ENCODE measurements around the gene CHRM2.

Gene CHRM2

DNA sequence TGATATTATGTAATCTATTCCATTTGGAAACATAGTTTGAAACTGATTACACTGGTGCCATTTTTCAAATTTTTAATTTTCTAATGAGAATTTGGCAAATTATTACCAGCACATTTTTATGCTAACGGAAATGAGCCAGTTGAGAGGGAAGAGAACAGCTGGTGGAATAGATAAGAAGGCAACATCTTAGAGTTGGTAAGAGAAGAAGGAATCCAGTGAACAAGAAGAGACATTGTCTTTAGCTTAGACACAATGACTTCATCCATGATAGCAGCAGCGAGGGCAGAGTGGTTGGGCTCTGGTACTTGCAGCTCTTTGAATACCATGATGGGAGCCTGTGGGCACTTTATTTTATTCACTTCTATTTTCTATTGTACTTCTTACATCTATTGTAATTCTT lies 89.6 kb downstream of the CHRM2 start:
- DNase-seq: no peak

DNA sequence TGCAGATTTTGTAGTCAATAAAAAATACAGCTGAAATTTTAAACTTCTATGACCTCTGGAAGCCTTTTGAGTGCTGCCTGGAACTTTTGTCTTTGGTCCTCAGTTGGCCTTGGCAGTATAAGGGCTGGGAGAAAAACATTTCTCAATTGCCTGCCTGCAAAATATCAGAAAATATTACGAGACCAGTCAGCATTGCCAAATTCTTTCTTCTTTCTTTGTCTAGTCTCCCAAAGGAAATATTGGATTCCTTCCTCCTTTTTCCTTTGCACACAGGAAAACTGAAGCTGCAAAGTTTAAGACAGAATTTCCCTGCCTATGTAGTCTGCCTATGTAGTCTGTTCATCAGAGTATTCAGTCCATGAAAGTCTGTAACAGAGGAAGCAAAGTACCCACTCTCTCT lies 95.9 kb downstream of the CHRM2 start:
- DNase-seq: no peak

DNA sequence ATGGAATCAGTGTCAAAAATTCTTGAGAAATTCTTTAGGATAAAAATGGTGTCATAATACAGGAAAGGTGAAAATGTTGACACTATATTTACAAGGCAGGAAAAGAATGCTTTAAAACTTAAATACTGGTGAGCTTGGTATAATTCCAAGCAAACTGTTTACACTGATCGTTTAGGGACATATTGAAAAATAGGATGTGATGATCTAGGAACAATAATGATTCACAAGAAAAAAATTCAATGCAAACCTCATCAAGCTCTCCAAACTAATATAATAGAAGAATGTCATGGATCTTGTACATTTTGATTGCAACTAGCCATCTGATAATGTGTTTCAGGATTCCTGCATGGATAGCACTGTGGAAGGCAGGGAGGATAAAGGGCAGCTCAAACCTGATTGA lies 98.4 kb downstream of the CHRM2 start:
- DNase-seq: no peak

DNA sequence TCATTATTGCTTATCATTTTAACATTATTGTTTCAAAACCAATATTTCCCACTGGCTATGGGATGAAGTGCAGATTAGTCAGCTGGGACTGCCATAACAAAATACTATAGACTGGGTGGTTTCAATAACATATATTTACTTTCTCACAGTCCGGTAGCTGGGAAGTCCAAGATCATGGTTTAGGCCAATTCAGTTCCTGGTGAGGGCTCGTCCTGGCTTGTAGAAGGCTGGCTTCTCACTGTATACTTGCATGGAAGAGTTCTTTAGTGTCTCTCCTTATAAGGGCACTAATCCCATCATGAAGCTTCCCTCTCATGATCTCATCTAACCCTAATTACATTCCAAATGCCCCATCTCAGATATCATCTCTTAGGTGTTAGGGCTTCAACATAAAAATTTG lies 101.3 kb downstream of the CHRM2 start:
- no peak for DNase-seq

DNA sequence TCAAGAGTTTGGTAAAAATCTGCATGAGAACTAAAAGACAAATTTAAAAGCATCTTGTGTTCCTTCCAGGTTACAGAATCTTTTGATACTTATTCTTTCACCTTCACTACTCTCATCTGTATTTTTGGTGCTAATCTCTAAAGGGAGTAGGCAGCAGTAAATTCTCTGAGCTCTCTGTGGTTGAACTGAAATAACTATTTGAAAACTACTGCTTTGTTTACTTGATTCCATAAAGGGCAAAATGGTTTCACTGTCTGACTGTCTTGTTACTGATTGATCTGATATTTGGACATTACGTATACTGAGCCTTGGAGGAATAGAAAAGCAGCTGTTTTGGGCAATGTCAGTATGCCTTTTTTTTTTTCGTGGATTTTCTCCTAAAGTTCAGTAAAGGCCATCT lies 103.3 kb downstream of the CHRM2 start:
- no peak for DNase-seq

DNA sequence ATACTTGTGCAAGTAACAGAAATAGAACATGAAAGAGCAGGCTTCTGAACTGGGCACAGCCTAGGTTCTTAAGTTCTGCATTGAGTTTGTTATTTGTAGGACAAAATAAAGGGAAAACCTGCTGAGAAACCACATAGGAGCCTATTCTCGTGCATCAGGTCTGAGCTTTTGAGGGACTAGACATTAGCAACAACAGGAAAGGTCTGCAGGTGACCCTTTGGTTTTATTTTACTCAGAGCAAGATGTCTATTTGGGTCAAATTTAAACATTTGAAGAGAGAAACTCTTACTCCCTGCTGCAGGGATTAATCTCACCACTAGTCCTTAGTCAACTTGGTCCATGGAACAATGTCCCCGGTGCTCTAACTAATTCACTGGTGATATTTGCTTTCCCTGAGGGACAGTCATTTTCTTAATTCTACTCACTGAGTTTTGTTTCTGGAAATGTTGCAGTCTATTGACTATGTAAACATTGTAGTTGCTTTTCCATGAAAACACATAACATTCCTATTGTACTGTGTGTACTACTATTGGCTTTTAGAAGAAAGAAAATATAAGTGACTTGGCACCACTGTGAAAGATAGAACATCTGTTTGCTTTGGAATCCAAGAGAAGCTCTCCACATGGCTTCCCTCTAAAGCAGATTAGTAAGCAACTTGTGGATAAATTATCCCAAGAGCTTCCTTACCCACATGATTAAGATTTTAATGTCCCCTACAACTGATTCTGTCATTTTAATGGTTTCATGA lies 108.2 kb downstream of the CHRM2 start:
- no peak for DNase-seq

DNA sequence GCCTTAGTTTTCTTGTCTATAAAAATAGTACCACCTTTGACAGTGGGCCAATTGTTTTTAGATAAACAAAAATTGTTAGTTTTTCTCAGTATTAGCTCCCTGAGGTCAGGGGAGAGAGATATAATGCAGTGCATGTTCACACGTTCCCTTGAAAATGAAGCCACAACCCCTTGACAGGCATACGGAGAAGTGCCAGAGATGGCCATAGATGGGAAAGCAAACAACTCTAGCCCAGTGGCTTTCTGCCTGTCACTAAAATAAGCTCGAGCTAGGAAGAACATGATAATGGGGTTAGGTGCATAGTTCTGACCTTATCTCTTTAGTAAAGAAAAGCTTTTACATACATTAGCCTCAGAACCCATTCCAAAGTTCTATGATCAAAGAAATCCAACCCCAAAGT lies 124.9 kb downstream of the CHRM2 start:
- DNase-seq: no peak

DNA sequence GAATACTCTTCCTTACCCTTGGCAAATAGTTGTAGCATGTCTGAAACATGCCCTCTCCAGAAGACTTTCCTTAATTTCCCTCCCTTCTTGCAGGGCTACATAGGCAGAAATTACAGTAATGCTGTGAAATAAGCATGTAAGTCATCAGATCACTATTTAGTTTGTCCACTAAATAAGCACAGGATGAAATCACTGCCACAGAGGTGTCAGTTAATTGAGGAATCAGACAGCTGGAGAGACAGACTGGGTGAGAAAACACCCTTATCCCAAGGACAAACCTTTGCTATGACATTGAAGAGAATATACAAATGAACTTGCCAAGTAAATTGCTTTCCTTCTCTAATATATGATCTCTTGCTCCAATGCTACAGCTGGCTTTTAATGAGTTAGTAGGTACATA lies 129.3 kb downstream of the CHRM2 start:
- no peak for DNase-seq

DNA sequence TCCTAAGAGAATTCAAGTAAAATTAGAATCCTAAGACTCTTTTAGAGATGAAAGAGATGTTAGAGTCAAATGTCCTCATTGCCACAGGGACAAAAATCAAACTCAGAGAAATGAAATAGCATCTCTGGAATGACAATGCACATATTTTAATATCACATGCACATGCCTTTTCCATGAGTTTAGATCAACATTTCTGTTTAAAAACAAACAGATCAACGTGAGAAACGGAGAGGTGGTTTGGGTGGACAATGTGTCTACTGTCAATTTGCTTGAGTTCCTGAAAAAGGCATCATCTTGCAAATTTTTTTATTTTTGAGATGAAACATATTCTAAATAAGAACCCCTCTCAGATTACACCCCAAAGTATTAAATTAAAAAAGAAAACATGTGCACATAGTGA lies 130.0 kb downstream of the CHRM2 start:
- no peak for DNase-seq

DNA sequence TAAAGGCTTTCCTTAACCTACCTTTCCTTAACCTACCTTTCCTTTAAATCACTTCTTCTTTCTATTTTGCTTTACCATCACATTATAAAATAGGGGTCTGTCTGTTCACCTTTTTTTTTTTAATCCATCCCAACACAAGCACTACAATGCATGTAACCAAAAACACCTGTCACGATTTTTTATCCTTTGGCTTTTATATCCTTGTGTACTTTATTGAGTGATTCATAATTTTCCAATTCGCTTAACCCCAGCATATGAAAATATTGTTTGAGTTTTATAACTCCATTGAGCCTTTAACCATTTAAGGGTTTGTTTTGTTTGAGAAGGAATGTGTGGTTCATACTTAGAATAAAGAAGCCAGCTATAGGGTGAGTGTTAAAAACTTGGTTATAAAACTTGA lies 132.2 kb downstream of the CHRM2 start:
- DNase-seq: no peak

DNA sequence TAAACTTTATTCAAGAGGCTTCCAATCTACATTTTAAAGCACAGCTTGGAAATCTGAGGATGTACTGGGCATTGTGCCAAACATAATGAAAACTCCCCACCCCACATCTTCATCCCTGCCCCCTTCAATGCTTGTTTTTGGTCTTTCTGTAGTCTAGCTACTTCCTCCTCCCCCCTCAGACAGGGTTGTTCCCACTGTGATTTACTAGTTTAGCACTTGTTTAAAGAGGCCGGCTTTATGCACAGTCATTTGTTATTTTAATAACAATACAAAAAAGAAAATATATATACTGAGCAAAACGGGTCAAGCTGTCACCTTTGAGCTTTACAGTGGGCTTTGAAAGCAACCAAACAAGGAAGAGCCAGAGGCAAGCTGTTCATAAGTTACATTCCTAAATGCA lies 132.6 kb downstream of the CHRM2 start:
- peak; percentile 5 for DNase-seq

DNA sequence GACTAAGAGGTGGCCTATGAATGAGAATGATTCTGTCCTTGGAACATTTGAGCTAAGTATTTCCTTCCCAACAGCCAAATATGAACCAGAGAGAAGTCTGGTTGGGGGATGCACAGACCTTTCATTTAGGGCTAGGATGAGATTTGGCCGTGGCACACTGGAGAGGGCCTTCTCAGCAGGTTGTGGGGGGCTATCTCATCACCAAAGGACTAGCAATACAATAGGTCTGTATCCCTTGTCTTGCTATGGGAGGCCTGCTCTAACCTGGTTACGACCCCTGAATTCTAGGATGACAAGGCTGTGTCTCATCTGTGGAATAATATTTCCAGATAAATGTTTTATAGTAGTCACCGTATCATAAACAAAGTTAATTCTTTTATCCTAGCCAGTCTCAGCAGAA lies 133.0 kb downstream of the CHRM2 start:
- no peak for DNase-seq

DNA sequence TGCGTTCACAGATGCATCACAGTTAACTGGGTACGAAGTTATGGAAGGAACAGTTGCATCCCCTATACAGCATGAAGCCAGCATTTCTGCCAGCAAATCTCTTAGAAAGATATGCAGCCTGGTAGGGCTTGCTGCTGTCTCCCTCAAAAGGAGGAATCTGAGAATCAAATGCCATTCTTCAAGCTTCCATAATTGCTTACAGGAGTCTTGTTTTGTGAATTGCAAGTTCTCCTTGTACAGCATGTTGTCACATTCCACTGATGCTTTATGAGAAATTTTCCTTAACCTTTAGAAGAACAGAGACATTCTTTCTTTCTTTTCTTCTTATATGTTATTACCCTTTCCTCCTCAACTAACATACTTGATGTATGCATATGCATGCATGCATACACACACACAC lies 134.6 kb downstream of the CHRM2 start:
- DNase-seq: no peak

DNA sequence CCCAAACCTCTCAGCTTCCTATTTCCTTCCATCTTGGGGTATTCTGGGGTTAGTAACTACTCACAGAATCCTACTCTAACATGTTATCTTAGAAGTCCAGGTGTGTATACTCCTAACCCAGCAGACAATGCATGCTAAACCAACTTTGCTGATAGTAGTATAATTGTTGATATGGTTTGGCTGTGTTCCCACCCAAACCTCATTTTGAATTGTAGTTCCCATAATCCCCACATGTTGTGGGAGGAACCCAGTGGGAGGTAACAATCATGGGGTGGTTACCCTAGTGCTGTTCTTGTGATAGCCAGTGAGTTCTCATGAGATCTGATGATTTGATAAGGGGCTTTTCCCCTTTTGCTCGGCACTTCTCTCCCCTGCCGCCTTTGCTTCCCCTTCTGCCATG lies 135.1 kb downstream of the CHRM2 start:
- no peak for DNase-seq

DNA sequence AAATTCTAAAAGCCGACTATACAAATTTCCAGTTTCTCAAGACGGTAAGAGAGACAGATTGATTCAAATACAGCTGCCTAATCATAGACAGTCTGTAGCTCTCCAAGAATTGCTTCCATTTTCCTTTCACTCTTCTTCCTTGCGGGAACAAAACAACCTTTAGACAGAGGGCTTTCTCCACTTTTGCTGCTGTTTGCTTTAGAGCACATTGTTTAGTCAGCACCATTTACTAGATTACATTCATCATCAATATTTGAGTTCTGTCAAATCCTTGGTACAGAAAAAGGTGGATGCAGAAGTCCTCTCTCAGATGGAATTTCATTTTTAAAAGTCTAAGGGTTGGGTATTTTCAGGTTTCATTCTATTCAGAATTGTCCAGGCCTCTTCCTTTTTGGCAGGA lies 137.4 kb downstream of the CHRM2 start:
- DNase-seq: no peak

DNA sequence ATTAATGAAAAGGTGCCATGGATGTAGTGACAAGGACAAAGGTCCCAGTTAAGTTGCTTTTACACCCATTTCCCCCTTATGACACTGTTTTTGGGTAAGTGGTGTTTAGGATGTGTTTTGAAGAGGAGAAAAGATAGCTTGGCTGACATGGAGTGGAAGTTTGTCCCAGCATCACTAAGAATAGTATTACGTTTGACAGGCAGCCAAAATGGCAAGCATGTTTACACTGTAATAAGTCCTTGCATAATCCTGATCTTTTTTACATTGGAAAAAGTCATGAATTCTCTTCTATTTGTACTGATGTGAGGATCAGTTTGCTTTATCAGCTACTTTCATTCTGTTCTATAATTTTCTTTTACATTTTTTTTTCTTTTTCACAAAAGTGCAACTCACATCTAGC lies 137.8 kb downstream of the CHRM2 start:
- no peak for DNase-seq

DNA sequence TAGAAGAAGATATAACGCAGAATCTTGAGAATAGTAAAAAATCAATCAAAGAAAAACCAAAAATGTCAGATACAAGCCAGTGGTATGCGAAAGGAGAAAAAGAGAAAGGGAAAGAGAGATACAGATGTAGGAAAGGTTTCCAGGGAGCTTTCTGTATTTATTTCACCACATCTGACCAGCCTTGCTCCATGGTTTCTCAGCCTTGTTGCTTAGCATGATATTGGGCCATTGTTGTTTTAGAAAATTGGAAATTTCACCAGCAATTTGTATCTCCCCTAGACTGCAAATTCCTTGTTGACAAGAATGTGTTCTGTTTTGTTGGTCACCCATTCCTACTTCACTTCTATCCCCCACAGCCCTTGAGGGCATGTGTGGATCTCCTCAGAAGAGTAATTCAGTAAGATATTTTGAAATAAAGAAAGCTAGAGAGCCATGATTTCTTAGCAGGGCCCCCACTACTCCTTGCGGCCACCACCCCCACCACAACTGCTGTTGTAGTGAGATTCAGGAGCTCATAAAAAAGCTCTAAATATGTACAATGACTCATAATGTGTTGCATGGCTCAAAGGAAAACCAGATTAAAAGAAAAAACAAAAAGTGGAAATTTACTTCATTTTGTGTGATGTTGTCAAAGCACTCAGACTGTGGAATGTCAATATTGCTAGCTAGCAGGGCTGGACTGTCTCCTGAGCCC lies 138.7 kb downstream of the CHRM2 start:
- no peak for DNase-seq

DNA sequence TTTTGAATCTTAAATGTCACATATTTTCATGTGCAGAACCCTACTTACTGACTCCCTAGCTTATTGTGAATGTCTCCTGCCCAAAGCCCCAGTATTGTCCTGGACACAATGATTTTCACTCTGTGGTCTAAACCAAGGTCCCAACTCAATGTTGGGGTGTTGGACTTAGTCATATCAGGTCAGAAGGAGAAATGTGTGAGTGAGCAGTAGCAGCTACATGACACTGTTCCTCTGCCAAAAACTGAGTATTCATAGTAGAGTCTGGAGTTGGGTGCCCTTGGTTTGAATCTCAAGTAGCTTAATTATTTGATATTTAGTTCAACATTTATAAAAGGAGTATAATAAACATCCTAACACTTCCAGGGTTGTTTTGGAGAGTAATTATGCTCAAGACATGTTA lies 141.0 kb downstream of the CHRM2 start:
- no peak for DNase-seq

DNA sequence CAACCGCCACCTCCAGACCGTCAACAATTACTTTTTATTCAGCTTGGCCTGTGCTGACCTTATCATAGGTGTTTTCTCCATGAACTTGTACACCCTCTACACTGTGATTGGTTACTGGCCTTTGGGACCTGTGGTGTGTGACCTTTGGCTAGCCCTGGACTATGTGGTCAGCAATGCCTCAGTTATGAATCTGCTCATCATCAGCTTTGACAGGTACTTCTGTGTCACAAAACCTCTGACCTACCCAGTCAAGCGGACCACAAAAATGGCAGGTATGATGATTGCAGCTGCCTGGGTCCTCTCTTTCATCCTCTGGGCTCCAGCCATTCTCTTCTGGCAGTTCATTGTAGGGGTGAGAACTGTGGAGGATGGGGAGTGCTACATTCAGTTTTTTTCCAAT lies 146.6 kb downstream of the CHRM2 start:
- no peak for DNase-seq

DNA sequence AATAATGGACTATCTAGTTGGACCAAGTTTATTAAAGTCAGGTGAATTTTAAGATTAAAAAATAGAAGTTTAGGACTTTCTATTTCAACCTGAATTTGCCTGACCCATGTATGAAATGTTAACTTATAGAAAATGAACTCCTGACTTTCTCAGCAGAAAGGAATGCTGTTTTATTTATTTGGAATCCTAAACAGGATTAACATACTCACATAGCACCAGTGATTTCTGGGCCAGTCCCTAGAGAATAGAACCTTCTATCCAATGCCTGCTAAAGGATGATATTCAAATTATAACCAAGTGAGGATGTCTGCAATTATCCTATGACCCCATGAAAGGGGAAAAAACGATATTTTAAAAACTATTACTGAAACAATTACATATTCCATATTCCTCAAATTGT lies 148.8 kb downstream of the CHRM2 start:
- no peak for DNase-seq

DNA sequence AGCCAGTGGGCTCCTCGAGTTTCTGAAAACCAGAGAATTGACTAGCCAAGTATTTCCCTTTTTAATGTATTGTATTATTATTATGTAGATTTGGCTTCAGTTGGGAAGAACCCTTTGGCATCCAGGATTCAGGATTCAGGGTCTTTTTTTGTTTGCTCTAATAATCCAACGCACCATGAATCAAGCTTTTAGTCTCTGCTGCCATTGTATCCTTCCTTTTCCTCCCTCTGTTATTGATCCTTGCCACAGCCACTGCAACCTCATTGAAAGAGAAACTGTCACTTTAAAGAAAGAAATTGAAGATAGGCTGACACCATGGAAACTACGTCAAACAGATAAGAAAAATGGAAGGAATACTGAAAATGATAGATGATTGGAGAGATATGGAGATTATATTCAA lies 150.0 kb downstream of the CHRM2 start:
- no peak for DNase-seq

DNA sequence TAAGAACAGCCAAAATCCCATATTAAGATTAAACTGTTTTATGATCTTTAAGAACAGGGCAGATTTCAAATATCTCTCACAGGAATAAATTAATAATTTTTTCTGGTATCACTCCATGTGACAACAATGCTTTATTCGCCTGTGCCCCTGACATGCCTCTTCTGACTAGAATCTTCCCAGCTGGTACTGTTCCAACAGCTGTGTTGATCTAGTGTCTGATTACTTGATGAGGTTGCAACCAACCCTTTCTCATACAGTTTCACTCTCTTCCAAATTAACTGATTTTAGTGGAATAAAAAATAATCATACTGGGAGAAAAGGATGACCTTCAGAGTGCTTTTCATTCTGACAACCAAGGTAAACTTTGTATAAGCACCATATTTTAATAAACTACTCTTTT lies 151.9 kb downstream of the CHRM2 start:
- DNase-seq: no peak

DNA sequence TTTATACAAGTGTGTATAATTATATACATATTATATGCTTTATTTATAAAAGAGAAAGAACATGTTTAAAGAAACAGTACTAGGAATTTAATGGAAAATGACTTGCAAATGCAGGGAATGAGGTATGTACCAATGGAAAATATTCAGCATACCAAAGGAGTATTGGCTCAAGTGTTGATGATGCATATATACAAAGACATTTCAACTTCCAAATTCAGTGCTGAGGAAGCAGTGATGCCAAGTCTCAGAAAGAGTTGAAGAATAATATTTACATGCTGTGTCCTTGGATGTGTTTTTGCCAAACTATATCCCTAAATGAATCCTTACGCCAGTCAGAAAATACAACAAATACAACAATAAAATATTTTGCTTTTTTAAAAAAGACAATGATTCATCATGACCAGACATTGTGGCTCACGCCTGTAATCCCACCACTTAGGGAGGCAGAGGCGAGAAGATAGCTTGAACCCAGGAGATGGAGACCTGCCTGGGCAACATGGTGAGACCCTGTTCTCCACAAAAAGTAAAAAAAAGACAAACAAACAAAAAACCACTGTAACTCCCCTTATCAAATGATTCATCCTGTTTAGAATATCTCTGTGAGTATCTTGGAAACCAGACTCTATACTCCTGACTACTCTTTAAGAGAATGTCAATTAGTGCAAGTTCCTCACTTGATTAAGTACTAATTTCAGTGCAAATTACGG lies 157.2 kb downstream of the CHRM2 start:
- no peak for DNase-seq

DNA sequence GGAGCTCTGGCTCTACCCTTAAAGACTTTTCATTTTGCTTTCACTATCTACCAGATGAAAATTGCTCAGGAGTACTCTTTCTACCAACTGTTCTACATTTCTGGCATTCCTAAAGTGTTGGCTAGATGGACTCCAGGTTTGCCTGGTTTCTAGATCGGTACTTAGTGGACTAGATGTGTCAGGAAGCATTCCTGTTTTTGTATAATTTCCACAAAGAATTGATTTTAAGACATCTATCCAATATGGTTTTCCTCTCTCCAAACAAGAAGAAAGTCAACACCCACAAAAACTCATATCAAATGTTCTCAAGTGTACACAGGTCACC lies 157.7 kb downstream of the CHRM2 start:
- no peak for DNase-seq
